Measurements from ENCODE around the gene GNB3.

Gene GNB3

GRCh38 chr12:6894321-6894720 is 53.6 kb downstream of the GNB3 start:
- Histone ChIP-seq H3K36me3 (ENCODE audit: control insufficient read depth, low read depth, low read length) (no peaks in the 10 kb centered on the region), H3K27me3 (ENCODE audit: control insufficient read depth, insufficient read depth, low read length) (no peaks in the 10 kb centered on the region), H3K9me3 (ENCODE audit: control insufficient read depth, low read depth, low read length) (no peaks in the 10 kb centered on the region), H3K4me3 (ENCODE audit: low read length) (no peak overlapping the region), H3K4me1 (ENCODE audit: control insufficient read depth, low read depth, low read length) (peaks cover 6% of the 10 kb centered on the region), H3K27ac (ENCODE audit: low read length) (no peak overlapping the region), H3K9ac (ENCODE audit: low read length) (no peak overlapping the region)

All from iPS-18a (cell line).